Fibroblast of mammary gland (primary cell): Measurements from ENCODE around the gene GPRIN3.
"Not testable (repeated sequence)": the region's sequence is repeated elsewhere in the genome, so short reads cannot be mapped to it uniquely, and the experiment has no call there.

ENCODE experiments used
- DNase-seq: peaks from one replicate; pipeline ENCODE4 v3.0.0-alpha.2; 2010; ENCODE audit warnings: low read depth
- H3K4me3 ChIP-seq: 2 replicates; pipeline ENCODE4 v1.5.1; 2011; ENCODE audit warnings: low read depth, mild to moderate bottlenecking, low read length, moderate library complexity; ENCODE audit not compliant: control insufficient read depth
- CTCF ChIP-seq: conservative IDR thresholded peaks from 2 replicates; pipeline ENCODE4 v1.5.1; 2011; ENCODE audit warnings: low read depth, low read length, inconsistent platforms; ENCODE audit not compliant: control insufficient read depth, insufficient read depth

The GPRIN3 gene

DNA sequence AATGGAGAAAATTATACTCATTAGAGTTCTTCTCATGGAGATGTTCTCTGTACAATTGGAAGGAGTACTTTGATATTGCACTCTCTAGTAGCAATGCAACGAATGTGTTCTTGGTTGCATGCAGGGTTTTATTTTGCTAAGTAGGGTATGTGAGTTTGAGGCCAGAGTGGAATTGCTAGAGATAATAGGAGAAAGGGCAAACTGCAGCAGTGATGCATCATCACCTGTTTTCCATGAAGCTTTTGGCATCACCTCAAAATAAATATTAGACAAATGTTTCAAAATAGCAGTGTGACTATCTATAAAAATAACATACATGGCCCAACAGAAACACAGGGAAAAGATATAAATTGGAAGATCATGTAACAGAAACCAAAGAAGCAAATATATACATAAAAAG, 103.0 kb downstream of the GPRIN3 start:
- TF ChIP-seq CTCF = no peak
- DNase-seq = peak; percentile 51
- no peak overlapping the region for H3K4me3 ChIP-seq

DNA sequence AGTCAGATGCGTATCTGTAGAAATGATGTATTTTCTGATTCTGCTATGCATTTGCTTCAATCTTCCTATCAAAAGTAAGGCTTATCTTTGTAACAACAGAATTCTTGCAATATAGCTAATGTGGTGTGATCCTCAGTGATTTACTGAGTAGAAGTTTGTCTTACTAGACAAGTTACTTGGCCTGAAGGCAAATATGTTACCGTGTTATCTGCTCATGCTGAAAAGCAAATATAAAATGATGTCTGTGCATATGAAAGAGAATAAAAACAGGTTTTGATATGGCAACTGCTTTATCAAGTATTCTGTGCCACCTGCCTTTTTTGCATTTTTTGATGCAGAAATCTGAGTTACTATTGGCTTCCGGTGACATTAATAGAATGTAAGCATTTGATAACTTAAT, 103.7 kb downstream of the GPRIN3 start:
- no peak for DNase-seq
- no peak overlapping the region for H3K4me3 ChIP-seq
- no peak for TF ChIP-seq CTCF

DNA sequence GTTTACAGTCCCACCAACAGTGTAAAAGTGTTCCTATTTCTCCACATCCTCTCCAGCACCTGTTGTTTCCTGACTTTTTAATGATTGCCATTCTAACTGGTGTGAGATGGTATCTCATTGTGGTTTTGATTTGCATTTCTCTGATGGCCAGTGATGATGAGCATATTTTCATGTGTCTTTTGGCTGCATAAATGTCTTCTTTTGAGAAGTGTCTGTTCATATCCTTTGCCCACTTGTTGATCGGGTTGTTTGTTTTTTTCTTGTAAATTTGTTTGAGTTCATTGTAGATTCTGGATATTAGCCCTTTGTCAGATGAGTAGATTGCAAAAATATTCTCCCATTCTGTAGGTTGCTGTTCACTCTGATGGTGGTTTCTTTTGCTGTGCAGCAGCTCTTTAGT, 108.2 kb downstream of the GPRIN3 start:
- not testable (repeated sequence) for DNase-seq, H3K4me3 ChIP-seq

GRCh38 chr4:89197920-89198319, 109.7 kb downstream of the GPRIN3 start:
- TF ChIP-seq CTCF = no peak
- no peak overlapping the region for H3K4me3 ChIP-seq
- no peak for DNase-seq

- no peak overlapping the region for H3K4me3 ChIP-seq
- no peak for DNase-seq
- TF ChIP-seq CTCF = no peak
These were observed 110.9 kb downstream of the GPRIN3 start for GRCh38 chr4:89196745-89197144.

- DNase-seq = no peak
- no peak overlapping the region for H3K4me3 ChIP-seq
- TF ChIP-seq CTCF = no peak
These were observed 111.4 kb downstream of the GPRIN3 start for GRCh38 chr4:89196056-89196674.

- DNase-seq = no peak
- TF ChIP-seq CTCF = no peak
- no peak overlapping the region for H3K4me3 ChIP-seq
These were observed 113.8 kb downstream of the GPRIN3 start for GRCh38 chr4:89193843-89194242.
